Keratinocyte (primary cell): Measurements from ENCODE around the gene SPECC1L. TPM values are rescaled to one million over a fixed set of nuclear protein-coding genes. Genes with fewer than 3 reads are reported as not detected.

Source experiments
- DNase-seq: peaks from one replicate; pipeline ENCODE4 v3.0.0-alpha.2; 2011; ENCODE audit warnings: low read depth, missing footprints, low spot score
- FAIRE-seq: peaks from 2 replicates; lab custom pipeline; 2011; peaks lifted over from hg19 to GRCh38; lab: Jason Lieb, UNC
- H2AFZ ChIP-seq: 2 replicates; pipeline ENCODE4 v1.6.0; 2012; ENCODE audit warnings: low read length, control low read depth, inconsistent platforms; ENCODE audit not compliant: control insufficient read depth
- H3K27ac ChIP-seq: 2 replicates; pipeline ENCODE4 v1.5.1; 2011; ENCODE audit warnings: low read length; ENCODE audit not compliant: control insufficient read depth, insufficient read depth
- H3K27me3 ChIP-seq: 3 replicates; pipeline ENCODE4 v1.6.0; 2011; ENCODE audit warnings: low read length; ENCODE audit not compliant: control insufficient read depth, insufficient read depth; ENCODE audit errors: extremely low read depth
- H3K36me3 ChIP-seq, 2 experiments: 2 replicates in 1 of 2; 3 replicates in 1 of 2; pipeline ENCODE4 v1.5.1; 2011; ENCODE audit warnings: low read length in 2 of 2, mild to moderate bottlenecking in 1 of 2; ENCODE audit not compliant: control insufficient read depth in 2 of 2, insufficient read depth in 2 of 2; ENCODE audit errors: extremely low read depth in 1 of 2
- H3K4me1 ChIP-seq: 3 replicates; pipeline ENCODE4 v1.5.1; 2011; ENCODE audit warnings: low read length; ENCODE audit not compliant: control insufficient read depth, insufficient read depth; ENCODE audit errors: extremely low read depth
- H3K4me2 ChIP-seq: 3 replicates; pipeline ENCODE4 v1.6.0; 2011; ENCODE audit warnings: low read depth, low read length; ENCODE audit not compliant: control insufficient read depth, insufficient read depth; ENCODE audit errors: extremely low read depth
- H3K4me3 ChIP-seq, 3 experiments: fragments of 200-600 bp in 1 of 3; sonication (generic) in 1 of 3; 2 replicates in 2 of 3; 3 replicates in 1 of 3; pipeline ENCODE4 v1.5.1; 2011 to 2016; ENCODE audit warnings: low read length in 3 of 3, mild to moderate bottlenecking in 3 of 3, control low read depth in 2 of 3, inconsistent platforms in 1 of 3, low read depth in 1 of 3, mixed read lengths in 1 of 3, mixed run types in 1 of 3, moderate library complexity in 1 of 3; ENCODE audit not compliant: control insufficient read depth in 2 of 3, insufficient read depth in 2 of 3; ENCODE audit errors: extremely low read depth in 1 of 3
- H3K79me2 ChIP-seq: 2 replicates; pipeline ENCODE4 v1.6.0; 2012; ENCODE audit warnings: low read length; ENCODE audit not compliant: control insufficient read depth, insufficient read depth
- H3K9ac ChIP-seq: 3 replicates; pipeline ENCODE4 v1.6.0; 2011; ENCODE audit warnings: low read length; ENCODE audit not compliant: control insufficient read depth, insufficient read depth; ENCODE audit errors: extremely low read depth
- H3K9me1 ChIP-seq: 3 replicates; pipeline ENCODE4 v1.6.0; 2011; ENCODE audit warnings: low read length; ENCODE audit not compliant: control insufficient read depth, insufficient read depth; ENCODE audit errors: extremely low read depth
- H3K9me3 ChIP-seq: 2 replicates; pipeline ENCODE4 v1.5.1; 2012; ENCODE audit warnings: low read depth, low read length; ENCODE audit not compliant: control insufficient read depth
- H4K20me1 ChIP-seq: 3 replicates; pipeline ENCODE4 v1.6.0; 2011; ENCODE audit warnings: low read length; ENCODE audit not compliant: control insufficient read depth, insufficient read depth; ENCODE audit errors: extremely low read depth
- EZH2 ChIP-seq: IDR thresholded peaks from one replicate; pipeline ENCODE4 v1.6.1; 2012; ENCODE audit warnings: inconsistent platforms, mild to moderate bottlenecking, low read length, moderate library complexity
- dilution Hi-C: fragments of 300-500 bp; cut with MboI; formaldehyde crosslinking; loops from one replicate; pipeline ENCODE4 v1.7.0; 2020; ENCODE audit warnings: low sequenced_read_pairs; ENCODE audit not compliant: extremely low pct_ligation_motif_present
- polyA plus RNA-seq, 5 experiments: library from polyadenylated mRNA; depleted of rRNA in 3 of 5; stranded (reverse) in 3 of 5; stranded (forward) in 1 of 5; unstranded in 1 of 5; fragments of >200 nt; gene quantifications; 1 replicate in 1 of 5; 2 replicates in 3 of 5; 3 replicates in 1 of 5; pipeline versions ENCODE4 v1.2.1 to v1.2.3, GENCODE V29; 2011 to 2012; ENCODE audit warnings: missing spikeins in 2 of 5, low read depth in 1 of 5, low replicate concordance in 1 of 5
- TF ChIP-seq, protein P1 (sequence below), 3 experiments: IDR thresholded peaks in 1 of 3; conservative IDR thresholded peaks in 1 of 3; optimal IDR thresholded peaks in 1 of 3; 2 replicates in 2 of 3; 3 replicates in 1 of 3; pipeline versions ENCODE3 to v1.5.1; 2011; ENCODE audit warnings: low read length in 3 of 3, mild to moderate bottlenecking in 3 of 3, moderate library complexity in 2 of 3, control low read depth in 1 of 3, inconsistent platforms in 1 of 3; ENCODE audit not compliant: insufficient read depth in 2 of 3; ENCODE audit errors: extremely low read depth in 1 of 3

Gene SPECC1L
- polyA plus RNA-seq, 1 donor (not counting 4 experiments of a cell fraction or from before 2014, with no cell fraction given), result 19.3 TPM

GRCh38 chr22:24465975-24466374 is 195.3 kb downstream of the SPECC1L start:
- FAIRE-seq (no peak), DNase-seq (no peak)
- no peak overlapping the region for H3K4me3 ChIP-seq

GRCh38 chr22:24466716-24467328 is 196.2 kb downstream of the SPECC1L start:
- FAIRE-seq, result no peak
- Histone ChIP-seq H3K9me3 (no peaks in the 10 kb centered on the region), H3K36me3 (no peaks in the 10 kb centered on the region), H3K4me3 (no peak overlapping the region), H3K27ac (no peak overlapping the region), H3K4me1 (peaks cover 14% of the 10 kb centered on the region), H3K27me3 (no peaks in the 10 kb centered on the region), H3K9me1 (no peaks in the 10 kb centered on the region), H3K4me2 (no peak overlapping the region), H3K79me2 (no peaks in the 10 kb centered on the region), H4K20me1 (no peaks in the 10 kb centered on the region), H3K9ac (no peak overlapping the region), H2AFZ (no peak overlapping the region)
- no peak for DNase-seq
- TF ChIP-seq, protein P1, sequence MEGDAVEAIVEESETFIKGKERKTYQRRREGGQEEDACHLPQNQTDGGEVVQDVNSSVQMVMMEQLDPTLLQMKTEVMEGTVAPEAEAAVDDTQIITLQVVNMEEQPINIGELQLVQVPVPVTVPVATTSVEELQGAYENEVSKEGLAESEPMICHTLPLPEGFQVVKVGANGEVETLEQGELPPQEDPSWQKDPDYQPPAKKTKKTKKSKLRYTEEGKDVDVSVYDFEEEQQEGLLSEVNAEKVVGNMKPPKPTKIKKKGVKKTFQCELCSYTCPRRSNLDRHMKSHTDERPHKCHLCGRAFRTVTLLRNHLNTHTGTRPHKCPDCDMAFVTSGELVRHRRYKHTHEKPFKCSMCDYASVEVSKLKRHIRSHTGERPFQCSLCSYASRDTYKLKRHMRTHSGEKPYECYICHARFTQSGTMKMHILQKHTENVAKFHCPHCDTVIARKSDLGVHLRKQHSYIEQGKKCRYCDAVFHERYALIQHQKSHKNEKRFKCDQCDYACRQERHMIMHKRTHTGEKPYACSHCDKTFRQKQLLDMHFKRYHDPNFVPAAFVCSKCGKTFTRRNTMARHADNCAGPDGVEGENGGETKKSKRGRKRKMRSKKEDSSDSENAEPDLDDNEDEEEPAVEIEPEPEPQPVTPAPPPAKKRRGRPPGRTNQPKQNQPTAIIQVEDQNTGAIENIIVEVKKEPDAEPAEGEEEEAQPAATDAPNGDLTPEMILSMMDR (optimal IDR thresholded peaks at IDR 0.05 in 1 of 3, IDR thresholded peaks at IDR 0.05 in 1 of 3, conservative IDR thresholded peaks at IDR 0.05 in 1 of 3; ENCODE audit: extremely low read depth in 1 of 3, insufficient read depth in 2 of 3, low read length in 3 of 3), result no peak
- no peak for TF ChIP-seq EZH2
- dilution Hi-C loops, result no loop called here

More at GRCh38 chr22:24465975-24466374, 195.3 kb downstream of the SPECC1L start:
- H3K9ac ChIP-seq, result no peak overlapping the region
- no peak overlapping the region for H3K27ac ChIP-seq
- H3K27me3 ChIP-seq, result no peaks in the 10 kb centered on the region
- H4K20me1 ChIP-seq, result no peaks in the 10 kb centered on the region
- H3K36me3 ChIP-seq, result no peaks in the 10 kb centered on the region
- no peak overlapping the region for H3K4me2 ChIP-seq
- H3K9me3 ChIP-seq, result no peaks in the 10 kb centered on the region
- H3K79me2 ChIP-seq, result no peaks in the 10 kb centered on the region
- dilution Hi-C loops, result no loop called here
- no peak overlapping the region for H2AFZ ChIP-seq
- TF ChIP-seq, protein P1 (optimal IDR thresholded peaks at IDR 0.05 in 1 of 3, IDR thresholded peaks at IDR 0.05 in 1 of 3, conservative IDR thresholded peaks at IDR 0.05 in 1 of 3; ENCODE audit: extremely low read depth in 1 of 3, insufficient read depth in 2 of 3, low read length in 3 of 3), result no peak
- no peak for TF ChIP-seq EZH2
- H3K9me1 ChIP-seq, result no peaks in the 10 kb centered on the region
- peaks cover 14% of the 10 kb centered on the region for H3K4me1 ChIP-seq
